Activated CD4-positive, CD25-positive, alpha-beta regulatory T cell treated with anti-CD3 and anti-CD28 coated beads, Interleukin-2, amount 50 U/mL, for 24 hours (primary cell): ENCODE data around the gene REXO5.
A peak's percentile ranks its signal among the peaks of the same experiment; 100 is the strongest.
"Not testable (repeated sequence)": the region's sequence is repeated elsewhere in the genome, so short reads cannot be mapped to it uniquely, and the experiment has no call there.

Source experiments
- ATAC-seq, 2 donors: fragments of 150-1000 bp; cut with Tn5 transposase; one replicate each; pipeline ENCODE4 v1.10.0; 2021; ENCODE audit warnings: mild to moderate bottlenecking in 1 of 2, moderate library complexity in 1 of 2

REXO5 gene, protein sequence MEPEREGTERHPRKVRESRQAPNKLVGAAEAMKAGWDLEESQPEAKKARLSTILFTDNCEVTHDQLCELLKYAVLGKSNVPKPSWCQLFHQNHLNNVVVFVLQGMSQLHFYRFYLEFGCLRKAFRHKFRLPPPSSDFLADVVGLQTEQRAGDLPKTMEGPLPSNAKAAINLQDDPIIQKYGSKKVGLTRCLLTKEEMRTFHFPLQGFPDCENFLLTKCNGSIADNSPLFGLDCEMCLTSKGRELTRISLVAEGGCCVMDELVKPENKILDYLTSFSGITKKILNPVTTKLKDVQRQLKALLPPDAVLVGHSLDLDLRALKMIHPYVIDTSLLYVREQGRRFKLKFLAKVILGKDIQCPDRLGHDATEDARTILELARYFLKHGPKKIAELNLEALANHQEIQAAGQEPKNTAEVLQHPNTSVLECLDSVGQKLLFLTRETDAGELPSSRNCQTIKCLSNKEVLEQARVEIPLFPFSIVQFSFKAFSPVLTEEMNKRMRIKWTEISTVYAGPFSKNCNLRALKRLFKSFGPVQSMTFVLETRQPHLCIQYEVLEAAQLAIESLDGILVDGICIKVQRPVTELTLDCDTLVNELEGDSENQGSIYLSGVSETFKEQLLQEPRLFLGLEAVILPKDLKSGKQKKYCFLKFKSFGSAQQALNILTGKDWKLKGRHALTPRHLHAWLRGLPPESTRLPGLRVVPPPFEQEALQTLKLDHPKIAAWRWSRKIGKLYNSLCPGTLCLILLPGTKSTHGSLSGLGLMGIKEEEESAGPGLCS

DNA sequence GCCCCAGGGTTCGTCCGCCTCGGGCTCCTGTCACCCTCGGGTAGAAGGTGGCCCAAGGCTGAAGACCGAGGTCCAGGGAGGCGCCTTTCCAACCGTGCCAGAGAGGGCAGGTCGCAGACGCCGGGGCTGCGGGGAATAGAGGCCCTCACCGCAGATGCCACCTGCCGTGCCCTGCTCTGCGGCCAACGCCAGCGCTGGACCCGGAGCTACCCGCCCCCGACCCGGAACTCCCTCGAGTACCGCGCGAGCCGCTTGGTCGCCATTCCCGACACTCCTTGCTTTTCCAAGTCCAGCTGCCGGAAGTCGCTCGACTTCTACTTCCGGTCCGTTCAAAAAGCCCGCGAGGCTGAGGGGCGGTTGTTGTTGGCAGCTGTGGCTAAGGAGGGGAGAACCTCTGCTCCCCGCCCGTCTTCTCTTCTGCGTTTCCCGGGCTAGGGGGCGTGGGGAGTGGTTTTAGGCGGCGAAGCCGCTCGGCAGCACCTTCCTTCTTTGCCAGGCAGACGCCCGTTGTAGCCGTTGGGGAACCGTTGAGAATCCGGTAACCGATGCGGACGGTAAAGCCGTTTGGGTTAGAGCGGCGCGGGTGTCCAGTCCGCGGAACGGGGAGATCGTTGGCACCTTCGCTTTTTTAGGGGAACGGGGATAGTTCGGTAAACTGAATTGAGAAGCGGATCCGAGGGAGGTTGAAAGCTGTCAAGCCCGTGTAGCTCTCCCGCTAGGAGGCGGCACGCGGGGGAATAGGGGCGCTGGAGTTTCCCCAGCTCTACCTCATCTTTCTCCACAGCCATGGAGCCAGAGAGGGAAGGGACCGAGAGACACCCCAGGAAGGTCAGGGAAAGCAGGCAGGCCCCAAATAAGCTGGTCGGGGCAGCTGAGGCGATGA lies at the start of gene REXO5, which contains the start of gene ERI2:
REXO5 (plus strand) TSS at position 360 of the 883 bp plus-strand sequence; CDS start at position 787, 427 bp downstream.
ERI2 (minus strand) TSS at position 305 of the 883 bp plus-strand sequence; CDS start at position 263, 42 bp downstream.
- peak; percentile 87 for ATAC-seq

DNA sequence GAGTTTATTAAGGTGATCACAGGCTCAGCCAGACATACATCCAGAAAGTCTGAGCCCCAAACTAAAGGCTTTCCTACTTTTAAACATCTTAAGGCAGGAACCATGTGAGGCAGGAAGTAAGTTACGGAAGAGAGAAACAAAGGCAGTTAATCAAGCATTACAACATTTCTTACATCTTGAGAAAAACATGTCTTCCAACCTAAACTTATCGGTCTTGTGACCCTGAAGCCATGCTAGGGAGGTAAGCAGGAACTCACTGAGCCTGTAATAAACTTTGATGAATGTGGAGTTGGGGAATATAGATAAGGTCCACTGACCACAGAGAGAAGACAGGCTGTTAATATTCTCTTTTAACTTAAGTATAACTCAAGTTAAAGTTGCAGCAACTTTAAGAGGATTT lies 46.0 kb upstream of the REXO5 start:
- ATAC-seq, result no peak

- no peak for ATAC-seq
These were observed 45.2 kb upstream of the REXO5 start for GRCh38 chr16:20761175-20761574.

DNA sequence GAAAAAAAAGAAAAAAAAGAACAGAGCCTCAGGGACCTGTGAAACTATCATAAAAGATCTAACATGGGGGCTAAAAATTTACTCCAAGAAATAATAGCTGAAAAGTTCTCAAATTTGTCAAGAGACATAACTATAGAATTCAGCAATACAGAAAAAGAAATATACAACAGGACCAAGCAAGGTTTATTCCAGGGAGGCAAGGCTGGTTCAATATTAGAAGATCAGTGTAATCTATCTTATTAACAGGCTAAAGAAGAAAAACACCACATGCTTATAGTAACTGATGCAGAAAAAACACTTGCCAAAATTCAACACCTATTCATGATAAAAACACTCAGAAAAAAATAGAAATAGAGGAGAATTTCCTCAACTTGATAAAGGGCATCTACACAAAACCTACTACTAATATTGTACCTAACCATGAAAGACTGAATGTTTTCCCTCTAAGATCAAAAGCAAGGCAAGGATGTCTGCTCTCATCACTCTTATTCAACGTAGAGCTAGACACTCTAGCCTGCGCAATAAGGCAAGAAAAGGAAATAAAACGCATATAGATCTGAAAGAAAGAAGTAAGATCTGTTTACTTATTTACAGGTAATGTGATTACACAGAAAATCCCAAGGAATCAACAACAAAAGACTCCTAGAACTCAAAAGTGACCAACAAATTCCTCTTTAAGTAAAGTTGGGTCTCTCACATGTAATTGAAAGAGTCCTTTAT lies 43.8 kb upstream of the REXO5 start:
- ATAC-seq, result no peak

DNA sequence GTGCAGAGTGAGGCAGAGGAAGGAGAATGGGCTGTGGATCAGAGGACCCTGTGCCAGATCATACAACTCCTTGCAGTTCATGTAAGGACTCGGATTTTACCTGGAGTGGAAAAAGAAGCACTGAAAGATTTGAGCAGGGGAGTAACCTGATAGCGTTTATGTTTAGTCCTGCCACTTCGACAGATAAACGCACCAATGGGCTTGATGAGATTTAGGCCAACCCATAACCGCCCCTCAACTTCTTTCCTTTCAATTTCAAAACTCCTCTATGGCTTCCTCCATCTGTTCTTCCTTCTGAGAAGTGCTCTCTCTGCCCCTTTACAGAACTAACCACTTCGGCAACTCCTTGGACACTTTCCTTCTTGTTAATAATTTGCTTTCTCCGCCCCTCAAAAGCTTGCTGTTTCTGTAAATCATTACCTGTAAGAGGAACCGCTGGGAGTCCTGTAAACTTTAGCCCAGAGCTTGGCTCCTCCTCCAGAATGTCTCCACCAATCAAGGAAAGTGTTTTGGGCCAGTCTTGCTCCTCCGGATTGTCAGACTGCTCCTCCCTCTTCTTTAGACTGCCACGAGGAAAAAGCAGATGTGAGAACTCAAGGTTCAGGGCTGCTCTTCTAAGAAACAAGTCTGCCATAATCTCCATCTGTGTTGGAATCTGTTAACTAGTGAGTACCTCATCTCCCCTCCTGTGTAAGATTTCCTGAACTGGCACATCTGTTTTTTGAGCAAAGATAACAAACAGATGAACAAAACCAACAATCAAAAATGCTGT lies 42.7 kb upstream of the REXO5 start, which contains the start of gene ACSM3:
ACSM3 (plus strand) TSS at position 554 of the 772 bp plus-strand sequence. CDS start 6,021 bp downstream, outside the sequence.
- ATAC-seq, result peak; percentile 98 to 99

- not testable (repeated sequence) for ATAC-seq
These were observed 41.9 kb upstream of the REXO5 start for GRCh38 chr16:20764448-20764847.

GRCh38 chr16:20765732-20766131 lies 40.6 kb upstream of the REXO5 start:
- ATAC-seq, result no peak

DNA sequence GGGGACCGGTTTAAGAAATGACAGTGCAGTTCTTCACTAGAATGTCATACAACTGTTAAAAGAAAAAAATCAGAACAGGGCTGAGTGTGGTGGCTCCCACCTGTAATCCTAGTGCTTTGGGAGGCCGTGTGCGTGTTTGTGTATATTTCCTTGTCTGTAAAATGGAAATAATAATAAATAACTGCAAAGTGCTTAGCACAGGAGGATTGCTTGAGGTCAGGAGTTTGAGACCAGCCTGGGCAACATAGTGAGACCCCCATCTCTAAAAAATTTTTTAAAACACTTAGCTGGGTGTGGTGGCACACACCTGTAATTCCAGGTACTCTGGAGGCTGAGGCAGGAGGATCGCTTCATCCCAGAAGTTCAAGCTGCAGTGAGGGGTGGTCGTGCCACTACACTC lies 40.0 kb upstream of the REXO5 start:
- ATAC-seq, result no peak

GRCh38 chr16:20767577-20767976 lies 38.8 kb upstream of the REXO5 start:
- ATAC-seq, result no peak

DNA sequence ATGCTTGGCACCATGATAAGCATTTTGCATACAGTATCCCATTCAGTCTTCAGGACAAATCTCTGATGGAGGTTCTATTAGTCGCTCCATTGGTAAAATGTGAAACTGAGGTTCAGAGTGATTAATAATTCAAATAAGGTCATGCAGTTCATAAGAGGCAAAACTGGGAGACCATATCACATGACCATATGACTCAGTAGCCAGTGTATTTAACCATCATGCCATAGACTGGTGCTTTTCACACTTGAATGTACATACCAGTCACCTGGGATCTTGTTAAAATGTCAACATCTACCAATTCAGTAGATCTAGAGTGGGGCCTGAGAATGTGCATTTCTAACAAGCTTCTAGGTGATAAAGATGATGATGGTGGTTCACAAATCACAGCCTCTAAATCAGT lies 38.2 kb upstream of the REXO5 start:
- ATAC-seq, result no peak

GRCh38 chr16:20768818-20769217 lies 37.5 kb upstream of the REXO5 start:
- ATAC-seq, result no peak

DNA sequence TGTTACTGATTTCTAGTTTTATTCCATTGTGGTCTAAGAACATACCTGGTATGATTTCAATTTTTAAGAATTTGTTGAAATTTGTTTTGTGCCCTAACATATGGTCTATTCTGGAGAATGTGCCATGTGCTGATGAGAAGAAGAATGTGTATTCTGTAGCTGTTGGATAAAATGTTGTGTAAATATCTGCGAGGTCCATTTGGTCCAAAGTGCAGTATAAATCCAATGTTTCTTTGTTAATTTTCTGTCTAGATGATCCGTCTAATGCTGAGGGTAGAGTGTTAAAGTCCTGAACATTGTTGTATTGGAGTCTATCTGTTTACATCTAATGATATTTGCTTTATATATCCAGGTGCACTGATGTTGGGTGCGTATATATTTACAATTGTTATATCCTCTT lies 32.6 kb upstream of the REXO5 start:
- ATAC-seq, result no peak

DNA sequence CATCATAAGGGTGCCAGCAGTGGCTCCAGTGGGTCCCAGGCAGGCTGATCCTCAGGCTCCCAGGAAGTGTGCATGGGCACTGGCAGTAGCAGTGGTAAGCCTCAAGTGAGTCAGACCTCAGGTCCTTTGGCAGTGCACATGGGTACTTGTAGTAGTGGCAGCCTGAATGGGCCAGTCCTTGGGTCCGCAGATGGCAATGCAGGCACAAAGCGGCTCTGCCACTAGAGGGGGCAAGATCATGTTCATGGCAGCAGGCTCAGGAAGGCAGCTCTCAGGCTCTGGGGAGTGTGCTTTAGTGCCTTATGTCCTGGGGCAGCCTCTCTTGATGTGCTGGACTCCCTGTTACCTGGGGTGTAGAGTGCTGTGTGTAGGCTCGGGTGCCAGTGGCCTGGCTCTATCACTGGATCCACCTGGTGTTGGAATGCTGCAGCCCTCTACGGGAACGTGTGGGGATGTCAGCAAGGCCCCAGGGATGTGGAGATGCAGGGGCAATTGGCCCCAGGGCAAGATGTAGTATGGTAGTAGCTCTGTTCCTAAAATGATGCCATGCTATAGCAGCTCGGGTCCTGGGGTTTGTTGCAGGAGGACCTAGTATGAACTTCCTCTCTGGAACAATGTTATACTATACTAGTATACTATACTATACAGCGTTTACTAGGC lies 31.5 kb upstream of the REXO5 start:
- ATAC-seq, result peak; percentile 41 to 71

DNA sequence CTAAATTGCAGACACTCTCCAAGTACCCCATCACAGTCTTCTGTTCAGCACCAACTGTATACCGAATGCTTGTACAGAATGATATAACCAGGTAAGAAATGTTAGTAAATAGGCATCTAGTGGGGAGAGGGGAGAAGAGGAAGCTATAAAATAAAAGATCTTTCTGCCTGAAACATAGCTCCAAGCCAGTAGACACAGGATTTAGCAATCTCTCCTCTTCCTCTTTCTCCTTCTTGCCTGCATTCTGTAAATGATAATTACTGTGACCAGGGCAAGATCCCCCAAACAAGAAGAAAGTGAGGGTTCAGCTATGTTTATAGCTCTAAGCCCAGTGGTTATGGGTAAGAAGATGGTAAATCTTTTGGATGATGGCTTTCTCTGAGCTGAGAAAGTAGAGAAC lies 24.6 kb upstream of the REXO5 start:
- no peak for ATAC-seq

- no peak for ATAC-seq
These were observed 23.9 kb upstream of the REXO5 start for GRCh38 chr16:20782470-20782869.

DNA sequence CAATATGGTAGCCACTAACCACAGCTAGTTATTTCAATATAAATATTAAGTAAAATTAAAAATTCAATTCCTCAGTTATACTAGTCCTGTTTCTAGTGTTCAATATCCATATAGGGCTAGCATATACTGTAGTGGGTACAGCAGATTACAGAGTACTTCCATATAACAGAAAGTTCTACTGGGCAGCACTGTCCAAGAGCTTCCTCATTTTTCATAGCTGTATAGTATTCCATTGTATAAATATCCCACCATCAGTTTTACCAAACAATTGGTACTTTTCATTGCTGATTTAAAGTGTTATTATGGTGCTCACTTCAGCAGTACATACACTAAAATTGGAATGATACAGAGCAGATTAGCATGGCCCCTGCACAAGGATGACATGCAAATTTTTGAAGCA lies 22.1 kb upstream of the REXO5 start:
- ATAC-seq, result no peak

- no peak for ATAC-seq
These were observed 17.2 kb upstream of the REXO5 start for GRCh38 chr16:20789130-20789529.

GRCh38 chr16:20791923-20792612 lies 14.3 kb upstream of the REXO5 start:
- ATAC-seq, result no peak

DNA sequence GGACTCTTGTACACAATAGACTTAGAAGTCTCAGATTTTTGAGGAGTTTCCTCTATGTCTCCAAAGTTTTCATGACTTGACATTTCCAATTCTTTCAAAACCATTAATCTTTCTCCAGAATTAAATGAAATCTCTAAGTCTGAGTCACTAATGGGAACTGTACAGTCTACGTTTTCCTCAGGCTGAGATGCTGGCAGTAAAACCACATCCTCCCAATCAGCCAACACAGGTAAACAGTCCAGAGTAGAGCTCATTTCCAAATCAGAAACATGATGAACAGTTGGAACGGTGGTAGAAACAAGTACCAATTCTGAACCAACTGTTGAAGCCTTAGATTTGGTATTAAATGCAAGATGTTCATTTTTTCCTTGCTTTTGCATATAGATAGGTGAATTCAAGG lies 8.0 kb upstream of the REXO5 start:
- ATAC-seq, result no peak

DNA sequence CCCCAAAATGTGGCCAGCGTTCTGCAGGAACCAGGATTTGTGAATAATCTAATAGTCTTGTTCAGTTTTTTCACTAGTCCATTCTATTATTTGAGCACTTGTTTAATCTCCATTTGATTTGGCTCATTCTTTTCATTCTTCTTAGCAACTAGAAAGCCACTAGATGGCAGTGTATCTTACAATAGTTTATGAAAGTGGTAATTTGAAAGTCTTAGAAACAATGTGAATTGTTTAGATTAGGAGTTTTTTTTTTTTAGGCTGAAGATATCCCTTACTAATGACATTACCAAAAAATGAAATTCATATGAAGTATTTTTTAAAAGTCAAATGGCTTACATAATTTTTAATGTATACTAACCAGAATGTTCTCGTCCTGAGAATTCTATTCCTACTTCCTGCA lies 6.7 kb upstream of the REXO5 start:
- no peak for ATAC-seq
